ENCODE results near the gene BRAP. TPM values are rescaled to one million over a fixed set of nuclear protein-coding genes. Genes with fewer than 3 reads are reported as not detected.
"Not testable (repeated sequence)": the region's sequence is repeated elsewhere in the genome, so short reads cannot be mapped to it uniquely, and the experiment has no call there.

Gene BRAP
- total and polyA plus RNA-seq, 10 donors = 6.4 to 19.6 (median 16.5) TPM

DNA sequence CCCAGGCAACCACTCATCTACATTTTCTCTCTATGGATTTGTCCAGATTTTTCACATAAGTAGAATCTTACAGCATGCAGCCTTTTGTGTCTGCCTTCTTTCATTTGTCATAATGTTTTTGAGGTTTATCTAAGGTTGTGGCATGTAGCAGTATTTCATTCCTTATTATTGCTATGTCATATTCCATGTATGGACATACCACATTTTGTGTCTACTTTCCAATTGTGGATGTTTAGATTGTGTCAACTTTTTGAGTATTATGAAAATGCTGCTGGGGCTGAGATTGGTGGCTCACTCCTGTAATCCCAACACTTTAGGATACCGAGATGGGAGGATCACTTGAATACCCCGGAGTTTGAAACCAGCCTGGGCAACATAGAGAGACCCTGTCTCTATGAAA, 83.4 kb downstream of the BRAP start:
- Histone ChIP-seq H3K27me3 (replicated peaks in 1 of 7) (no peaks in the 10 kb centered on the region), H3K9me3 (no peaks in the 10 kb centered on the region), H3K36me3 (no peaks in the 10 kb centered on the region), H3K27ac (no peak overlapping the region), H3K4me3 (no peak overlapping the region), H3K4me1 (peaks cover 0 to 19% (median 13%) of the 10 kb centered on the region in 6 donors)
- TF ChIP-seq POLR2AphosphoS5 (IDR thresholded peaks at IDR 0.05) = no peak
- no peak for TF ChIP-seq CTCF (IDR thresholded peaks at IDR 0.05 in 8 of 11, conservative IDR thresholded peaks at IDR 0.05 in 3 of 11)
- no peak for TF ChIP-seq POLR2A (IDR thresholded peaks at IDR 0.05)
- 94 to 100% (median 99%) methylated on average over 2 of the region's 2 CpGs for WGBS, 5 donors
- intact Hi-C loops (cut with DNase I; ENCODE audit: low total_unique reads) = no loop called here
- DNase-seq = no peak

GRCh38 chr12:111600986-111601385, 84.8 kb downstream of the BRAP start:
- H3K9me3 ChIP-seq; intact Hi-C loops (cut with DNase I; ENCODE audit: low total_unique reads); H3K36me3 ChIP-seq; H3K27me3 ChIP-seq (replicated peaks in 1 of 7); H3K4me3 ChIP-seq; H3K27ac ChIP-seq: not testable (repeated sequence)
- H3K4me1 ChIP-seq = peaks cover 2 to 32% (median 26%) of the 10 kb centered on the region in 6 donors
- 95 to 98% (median 96%) methylated on average over 12 of the region's 12 CpGs for WGBS, 5 donors
- DNase-seq = peak; percentile 58

DNA sequence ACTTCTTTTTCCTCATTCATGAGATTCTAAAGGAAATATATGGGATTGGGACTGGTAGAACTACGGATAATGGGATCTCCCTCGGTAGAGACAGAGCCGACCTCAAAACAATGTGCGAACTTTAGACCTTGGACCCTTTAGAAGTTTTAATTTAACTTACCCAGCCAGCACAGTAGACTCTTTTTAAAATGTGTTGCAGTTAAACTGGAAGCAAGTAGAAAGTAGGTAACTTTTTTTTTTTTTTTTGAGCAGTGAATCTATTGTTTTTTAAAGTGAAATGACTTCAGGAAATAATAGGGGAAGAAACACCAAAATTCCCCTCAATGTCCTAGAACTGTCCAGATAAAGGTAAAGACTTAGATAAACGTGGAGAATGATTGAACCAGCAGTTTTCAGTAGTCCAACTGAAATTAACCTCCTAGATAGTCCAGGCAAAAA, 85.5 kb downstream of the BRAP start:
- TF ChIP-seq POLR2A (IDR thresholded peaks at IDR 0.05) (no peak), POLR2AphosphoS5 (IDR thresholded peaks at IDR 0.05) (no peak), CTCF (IDR thresholded peaks at IDR 0.05 in 8 of 11, conservative IDR thresholded peaks at IDR 0.05 in 3 of 11) (no peak)
- peaks cover 6 to 40% (median 33%) of the 10 kb centered on the region in 6 donors for H3K4me1 ChIP-seq
- peak overlapping the region in 7 of 8 donors; percentile 89 to 98 (median 96) for H3K4me3 ChIP-seq
- H3K36me3 ChIP-seq = no peaks in the 10 kb centered on the region
- H3K27ac ChIP-seq = peak overlapping the region; percentile 89 to 100 (median 96)
- no peaks in the 10 kb centered on the region for H3K27me3 ChIP-seq (replicated peaks in 1 of 7)
- 8 to 19% (median 9%) methylated on average over 5 of the region's 5 CpGs for WGBS, 5 donors
- no peak for DNase-seq
- no peaks in the 10 kb centered on the region for H3K9me3 ChIP-seq
- intact Hi-C loops (cut with DNase I; ENCODE audit: low total_unique reads) = no loop called here

DNA sequence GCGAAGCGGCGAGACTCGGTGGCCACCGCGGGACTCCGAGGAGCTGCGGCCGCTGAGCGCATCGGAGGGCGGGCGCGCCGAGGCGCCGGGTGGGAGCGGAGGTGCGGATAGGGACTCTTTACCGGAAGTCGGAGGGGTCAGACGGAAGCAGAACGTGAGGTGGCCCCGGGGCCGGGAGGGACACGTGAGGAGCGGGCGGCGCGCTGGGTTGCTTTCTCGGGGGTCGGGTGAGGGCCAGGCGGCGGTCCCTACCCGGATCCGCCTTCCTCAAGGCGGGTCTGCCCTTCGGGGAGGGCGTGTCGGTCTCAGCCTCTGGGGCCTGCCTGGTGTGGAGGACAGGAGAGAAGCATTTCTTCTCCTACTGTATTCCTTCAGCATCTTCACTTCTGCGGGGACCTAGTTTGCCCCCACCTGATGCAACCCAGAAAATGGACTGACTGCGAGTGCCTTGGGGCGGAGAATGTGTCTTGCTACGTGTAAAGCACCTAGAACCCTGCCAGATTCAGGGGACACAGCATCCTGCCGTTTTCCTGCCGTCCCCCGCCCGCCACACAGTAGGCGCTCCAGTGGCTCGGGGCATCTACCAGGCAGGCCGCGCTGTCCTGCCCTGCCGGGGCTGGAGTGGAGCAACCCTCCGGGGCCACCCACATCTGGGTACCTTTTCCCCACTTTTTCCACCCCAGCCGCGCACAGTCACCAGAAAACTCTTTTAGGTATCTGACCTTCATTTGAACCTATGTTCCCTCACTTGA, 86.1 kb downstream of the BRAP start:
- WGBS, 5 donors = 0 to 1% (median 0%) methylated on average over 18 to 56 of the region's 56 CpGs
- intact Hi-C loops (cut with DNase I; ENCODE audit: low total_unique reads) = no loop called here
- TF ChIP-seq POLR2A (IDR thresholded peaks at IDR 0.05) (peak in 2 of 3 donors; percentile 23 to 65), POLR2AphosphoS5 (IDR thresholded peaks at IDR 0.05) (peak; percentile 93 to 96 (median 96)), CTCF (IDR thresholded peaks at IDR 0.05 in 8 of 11, conservative IDR thresholded peaks at IDR 0.05 in 3 of 11) (no peak)

More for the DNA sequence above, 86.1 kb downstream of the BRAP start:
- Histone ChIP-seq H3K9me3 (no peaks in the 10 kb centered on the region), H3K4me3 (peak overlapping the region; percentile 78 to 98 (median 94)), H3K4me1 (peaks cover 6 to 46% (median 38%) of the 10 kb centered on the region in 6 donors), H3K27me3 (replicated peaks in 1 of 7) (no peaks in the 10 kb centered on the region), H3K36me3 (no peaks in the 10 kb centered on the region), H3K27ac (peak overlapping the region; percentile 89 to 100 (median 96))
- DNase-seq = peak; percentile 95

Data from spleen (tissue), 11 donors.